OCI-LY7 (cell line): ENCODE measurements around the gene NAA30.

Experiments
- EZH2phosphoT487 ChIP-seq: fragments of 200-600 bp; sonication (generic); IDR thresholded peaks from 2 replicates; pipeline ENCODE4 v1.6.1; 2018; ENCODE audit warnings: low read depth, borderline replicate concordance, mild to moderate bottlenecking, mixed run types, antibody characterized with exemption, low read length, moderate library complexity, mixed read lengths
- TF ChIP-seq, protein P1 (sequence below): fragments of 200-600 bp; sonication (generic); conservative IDR thresholded peaks from 2 replicates; pipeline ENCODE4 v1.5.1; 2014; ENCODE audit warnings: mild to moderate bottlenecking, antibody characterized with exemption, low read length, moderate library complexity, mixed read lengths

DNA sequence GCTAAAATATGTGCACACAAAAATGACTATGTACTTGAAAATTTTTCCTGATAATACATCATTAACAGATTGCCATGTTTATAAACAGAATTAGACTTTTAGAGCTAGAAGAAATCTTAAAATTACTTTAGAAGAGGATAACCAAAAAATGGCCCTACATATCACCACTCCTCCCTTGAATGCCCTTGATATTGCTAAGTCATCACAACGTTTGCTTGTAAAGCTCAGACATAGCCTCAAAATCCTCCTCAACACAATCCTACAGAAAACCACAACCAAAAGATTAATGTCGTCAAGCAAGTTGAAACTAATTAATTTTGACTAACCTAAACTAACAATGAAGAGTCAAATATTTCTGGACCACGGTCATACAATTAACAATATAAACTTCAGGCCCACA, 19.4 kb upstream of the NAA30 start:
- TF ChIP-seq EZH2phosphoT487: no peak
- TF ChIP-seq, protein P1, sequence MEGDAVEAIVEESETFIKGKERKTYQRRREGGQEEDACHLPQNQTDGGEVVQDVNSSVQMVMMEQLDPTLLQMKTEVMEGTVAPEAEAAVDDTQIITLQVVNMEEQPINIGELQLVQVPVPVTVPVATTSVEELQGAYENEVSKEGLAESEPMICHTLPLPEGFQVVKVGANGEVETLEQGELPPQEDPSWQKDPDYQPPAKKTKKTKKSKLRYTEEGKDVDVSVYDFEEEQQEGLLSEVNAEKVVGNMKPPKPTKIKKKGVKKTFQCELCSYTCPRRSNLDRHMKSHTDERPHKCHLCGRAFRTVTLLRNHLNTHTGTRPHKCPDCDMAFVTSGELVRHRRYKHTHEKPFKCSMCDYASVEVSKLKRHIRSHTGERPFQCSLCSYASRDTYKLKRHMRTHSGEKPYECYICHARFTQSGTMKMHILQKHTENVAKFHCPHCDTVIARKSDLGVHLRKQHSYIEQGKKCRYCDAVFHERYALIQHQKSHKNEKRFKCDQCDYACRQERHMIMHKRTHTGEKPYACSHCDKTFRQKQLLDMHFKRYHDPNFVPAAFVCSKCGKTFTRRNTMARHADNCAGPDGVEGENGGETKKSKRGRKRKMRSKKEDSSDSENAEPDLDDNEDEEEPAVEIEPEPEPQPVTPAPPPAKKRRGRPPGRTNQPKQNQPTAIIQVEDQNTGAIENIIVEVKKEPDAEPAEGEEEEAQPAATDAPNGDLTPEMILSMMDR: no peak
